BLaER1 treated with 17β-estradiol and CSF1 and Interleukin-3, amounts not matched to agents 10 nM and 100 nM (cell line): ENCODE results near the gene AZU1.

ENCODE experiments used
- H3K27ac ChIP-seq, 11 experiments: shearing (Covaris generic); formaldehyde crosslinking; 2 replicates each; pipeline ENCODE4 v1.8.1; 2022
- H3K27me3 ChIP-seq, 11 experiments: shearing (Covaris generic); formaldehyde crosslinking; 2 replicates each; pipeline ENCODE4 v1.8.1; 2022
- H3K36me3 ChIP-seq, 11 experiments: shearing (Covaris generic); formaldehyde crosslinking; 2 replicates each; pipeline ENCODE4 v1.8.1; 2022
- H3K4me1 ChIP-seq, 10 experiments: shearing (Covaris generic); formaldehyde crosslinking; 2 replicates each; pipeline ENCODE4 v1.8.1; 2022
- H3K4me2 ChIP-seq, 11 experiments: shearing (Covaris generic); formaldehyde crosslinking; 2 replicates each; pipeline ENCODE4 v1.8.1; 2022
- H3K4me3 ChIP-seq, 10 experiments: shearing (Covaris generic); formaldehyde crosslinking; 2 replicates each; pipeline ENCODE4 v1.8.1; 2022
- H3K9ac ChIP-seq, 11 experiments: shearing (Covaris generic); formaldehyde crosslinking; 2 replicates each; pipeline ENCODE4 v1.8.1; 2022
- H3K9me3 ChIP-seq, 11 experiments: shearing (Covaris generic); formaldehyde crosslinking; replicated peaks in 1 of 11; 2 replicates each; pipeline ENCODE4 v1.8.1; 2022
- H4K20me1 ChIP-seq, 11 experiments: shearing (Covaris generic); formaldehyde crosslinking; 2 replicates each; pipeline ENCODE4 v1.8.1; 2022
- Cebpa-rat ChIP-seq, 11 experiments: shearing (Covaris generic); IDR thresholded peaks; 2 replicates each; pipeline ENCODE4 v1.8.1; 2022

Gene AZU1

GRCh38 chr19:801030-801860 is 26.4 kb upstream of the AZU1 start:
- peaks cover 84 to 89% (median 85%) of the 10 kb centered on the region in 11 experiments for H4K20me1 ChIP-seq
- H3K9ac ChIP-seq, result peak overlapping the region; percentile 18 to 99 (median 96); a peak in 18 of 22 replicates
- TF ChIP-seq Cebpa-rat (IDR thresholded peaks at IDR 0.05), result no peak
- H3K4me3 ChIP-seq, result peak overlapping the region in 4 of 10 experiments; percentile 31 to 99 (median 99); a peak in 5 of 20 replicates
- peaks cover 0 to 3% (median 0%) of the 10 kb centered on the region in 11 experiments; a peak in 2 of 22 replicates for H3K9me3 ChIP-seq
- peak overlapping the region; percentile 85 to 99 (median 96); a peak in 21 of 22 replicates for H3K4me2 ChIP-seq
- peaks cover 30 to 37% (median 34%) of the 10 kb centered on the region in 10 experiments for H3K4me1 ChIP-seq
- H3K27me3 ChIP-seq, result no peaks in the 10 kb centered on the region
- peaks cover 69 to 84% (median 83%) of the 10 kb centered on the region in 11 experiments for H3K36me3 ChIP-seq
- H3K27ac ChIP-seq, result peak overlapping the region in 2 of 11 experiments; percentile 16 to 29; a peak in 3 of 22 replicates

GRCh38 chr19:801861-802497 is 25.7 kb upstream of the AZU1 start:
- no peak for TF ChIP-seq Cebpa-rat (IDR thresholded peaks at IDR 0.05)
- Histone ChIP-seq H3K4me2 (peak overlapping the region in 10 of 11 experiments; percentile 85 to 99 (median 96); a peak in 15 of 22 replicates), H3K36me3 (peaks cover 77 to 91% (median 90%) of the 10 kb centered on the region in 11 experiments)

DNA sequence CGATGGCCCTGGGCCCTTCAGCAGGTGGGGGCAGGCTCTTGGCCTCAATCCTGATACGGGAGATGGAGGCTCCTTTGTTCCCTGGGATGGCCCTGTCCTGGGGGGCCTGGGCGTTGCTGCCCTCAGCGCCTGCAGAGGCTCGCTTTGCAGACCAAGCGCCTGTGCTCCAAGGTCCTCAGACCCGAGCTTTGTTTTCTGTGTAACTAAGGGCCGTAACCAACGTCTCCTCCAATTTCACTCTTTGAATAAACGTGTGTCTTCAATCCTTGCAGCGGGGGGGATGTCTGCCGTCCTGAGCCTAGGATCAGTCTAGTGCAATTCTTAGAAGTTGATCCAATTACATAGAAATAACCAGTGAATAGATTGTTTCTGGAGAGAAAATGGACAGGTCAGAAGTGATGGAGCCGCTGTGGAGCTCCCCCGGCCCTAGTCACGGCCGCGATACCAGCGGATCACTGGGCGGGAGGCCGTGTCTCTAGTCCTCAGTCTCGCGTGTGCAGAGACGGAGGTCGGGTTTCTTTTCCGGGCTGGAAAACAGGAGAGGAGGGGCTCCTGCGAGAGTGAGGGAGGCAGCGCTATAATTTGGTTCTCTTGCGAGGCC is 25.0 kb upstream of the AZU1 start:
- H3K27ac ChIP-seq, result no peak overlapping the region
- H3K27me3 ChIP-seq, result no peaks in the 10 kb centered on the region
- no peak overlapping the region for H3K4me3 ChIP-seq
- no peak overlapping the region; a peak in 1 of 22 replicates for H3K4me2 ChIP-seq
- TF ChIP-seq Cebpa-rat (IDR thresholded peaks at IDR 0.05), result no peak
- peak overlapping the region in 3 of 11 experiments; percentile 19 to 97 (median 32); a peak in 3 of 22 replicates for H3K9ac ChIP-seq
- peaks cover 83 to 97% (median 96%) of the 10 kb centered on the region in 11 experiments for H3K36me3 ChIP-seq
- H3K9me3 ChIP-seq, result peaks cover 0 to 3% (median 0%) of the 10 kb centered on the region in 11 experiments; a peak in 2 of 22 replicates
- peaks cover 26 to 34% (median 31%) of the 10 kb centered on the region in 10 experiments for H3K4me1 ChIP-seq
- peaks cover 98 to 100% (median 99%) of the 10 kb centered on the region in 11 experiments for H4K20me1 ChIP-seq

More at GRCh38 chr19:801861-802497, 25.7 kb upstream of the AZU1 start:
- H3K27ac ChIP-seq, result peak overlapping the region in 2 of 11 experiments; percentile 29; a peak in 1 of 22 replicates
- peak overlapping the region in 1 of 10 experiments; percentile 31; a peak in 1 of 20 replicates for H3K4me3 ChIP-seq
- peaks cover 26 to 34% (median 31%) of the 10 kb centered on the region in 10 experiments for H3K4me1 ChIP-seq
- H3K27me3 ChIP-seq, result no peaks in the 10 kb centered on the region
- peak overlapping the region in 9 of 11 experiments; percentile 20 to 98 (median 96); a peak in 13 of 22 replicates for H3K9ac ChIP-seq
- peaks cover 92 to 96% (median 93%) of the 10 kb centered on the region in 11 experiments for H4K20me1 ChIP-seq
- peaks cover 0 to 3% (median 0%) of the 10 kb centered on the region in 11 experiments; a peak in 2 of 22 replicates for H3K9me3 ChIP-seq

- no peak overlapping the region for H3K4me3 ChIP-seq
- no peak for TF ChIP-seq Cebpa-rat (IDR thresholded peaks at IDR 0.05)
- H3K9ac ChIP-seq, result peak overlapping the region in 1 of 11 experiments; percentile 19; a peak in 1 of 22 replicates
- no peaks in the 10 kb centered on the region for H3K27me3 ChIP-seq
- H4K20me1 ChIP-seq, result peaks cover 100% of the 10 kb centered on the region in 11 experiments
- H3K4me2 ChIP-seq, result no peak overlapping the region
- H3K36me3 ChIP-seq, result peaks cover 88 to 100% (median 100%) of the 10 kb centered on the region in 11 experiments
- peaks cover 26 to 34% (median 31%) of the 10 kb centered on the region in 10 experiments for H3K4me1 ChIP-seq
- no peak overlapping the region for H3K27ac ChIP-seq
- peaks cover 0 to 3% (median 0%) of the 10 kb centered on the region in 11 experiments; a peak in 2 of 22 replicates for H3K9me3 ChIP-seq
These were observed 24.5 kb upstream of the AZU1 start for GRCh38 chr19:803099-803561.

DNA sequence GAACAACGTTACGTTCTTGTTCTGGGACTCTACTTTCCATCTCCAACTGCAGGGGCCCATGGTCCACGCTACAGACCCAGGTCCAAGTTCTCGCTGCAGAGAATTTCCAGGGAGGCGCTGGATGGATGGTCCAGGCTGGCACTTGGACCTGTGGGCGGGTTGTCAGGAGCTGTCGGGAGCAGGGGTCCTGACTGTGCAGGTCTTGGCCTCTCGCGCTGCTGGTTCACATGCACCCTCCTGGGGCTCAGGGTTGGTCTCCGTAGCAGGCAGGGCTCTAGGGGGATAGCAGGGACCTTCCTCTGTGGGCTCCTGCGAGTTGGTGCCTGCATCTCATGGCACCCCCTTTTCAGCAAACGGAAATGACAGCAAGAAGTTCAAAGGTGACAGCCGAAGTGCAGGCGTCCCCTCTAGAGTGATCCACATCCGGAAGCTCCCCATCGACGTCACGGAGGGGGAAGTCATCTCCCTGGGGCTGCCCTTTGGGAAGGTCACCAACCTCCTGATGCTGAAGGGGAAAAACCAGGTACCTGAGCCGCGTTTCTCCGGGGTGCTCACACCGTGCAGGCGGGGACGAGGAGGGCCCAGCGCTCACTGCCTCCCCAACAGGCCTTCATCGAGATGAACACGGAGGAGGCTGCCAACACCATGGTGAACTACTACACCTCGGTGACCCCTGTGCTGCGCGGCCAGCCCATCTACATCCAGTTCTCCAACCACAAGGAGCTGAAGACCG is 23.8 kb upstream of the AZU1 start:
- Histone ChIP-seq H3K4me2 (no peak overlapping the region), H3K4me3 (no peak overlapping the region), H3K27me3 (no peaks in the 10 kb centered on the region), H4K20me1 (peaks cover 99 to 100% (median 100%) of the 10 kb centered on the region in 11 experiments), H3K36me3 (peaks cover 95 to 100% (median 100%) of the 10 kb centered on the region in 11 experiments), H3K9ac (no peak overlapping the region; a peak in 1 of 22 replicates), H3K9me3 (no peaks in the 10 kb centered on the region), H3K27ac (no peak overlapping the region), H3K4me1 (peaks cover 26 to 34% (median 31%) of the 10 kb centered on the region in 10 experiments)
- no peak for TF ChIP-seq Cebpa-rat (IDR thresholded peaks at IDR 0.05)

GRCh38 chr19:804419-805165 is 23.0 kb upstream of the AZU1 start:
- Histone ChIP-seq H3K27ac (no peak overlapping the region), H3K4me3 (no peak overlapping the region), H3K4me2 (no peak overlapping the region), H3K27me3 (no peaks in the 10 kb centered on the region), H3K4me1 (peaks cover 20 to 29% (median 25%) of the 10 kb centered on the region in 10 experiments), H3K36me3 (peaks cover 97 to 100% (median 100%) of the 10 kb centered on the region in 11 experiments), H3K9ac (no peak overlapping the region), H3K9me3 (no peaks in the 10 kb centered on the region), H4K20me1 (peaks cover 99 to 100% (median 100%) of the 10 kb centered on the region in 11 experiments)
- no peak for TF ChIP-seq Cebpa-rat (IDR thresholded peaks at IDR 0.05)

DNA sequence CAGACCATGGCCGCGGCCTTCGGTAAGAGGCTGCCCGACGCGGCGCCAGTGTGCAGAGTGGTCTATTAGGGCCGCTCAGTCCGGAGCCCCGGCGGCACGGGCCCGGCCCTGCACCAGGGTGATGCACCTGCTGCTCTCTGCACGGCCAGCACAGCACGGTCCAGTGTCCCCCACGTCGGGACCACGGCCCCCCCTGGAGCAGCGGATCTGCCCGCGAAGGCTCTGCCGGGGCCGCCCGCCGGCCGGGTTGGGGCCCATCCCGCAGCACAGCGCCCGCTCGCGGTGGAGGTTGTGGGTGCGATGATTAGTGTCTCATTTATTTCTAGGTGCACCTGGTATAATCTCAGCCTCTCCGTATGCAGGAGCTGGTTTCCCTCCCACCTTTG is 22.5 kb upstream of the AZU1 start:
- Histone ChIP-seq H3K36me3 (peaks cover 97 to 100% (median 100%) of the 10 kb centered on the region in 11 experiments), H3K27me3 (no peaks in the 10 kb centered on the region), H3K4me3 (no peak overlapping the region), H4K20me1 (peaks cover 99 to 100% (median 100%) of the 10 kb centered on the region in 11 experiments), H3K9ac (no peak overlapping the region), H3K4me1 (peaks cover 14 to 23% (median 19%) of the 10 kb centered on the region in 10 experiments), H3K27ac (no peak overlapping the region), H3K4me2 (no peak overlapping the region), H3K9me3 (no peaks in the 10 kb centered on the region)
- no peak for TF ChIP-seq Cebpa-rat (IDR thresholded peaks at IDR 0.05)
